RWPE1 (cell line): ENCODE measurements around the gene ABHD5.

ENCODE experiments used
- CTCF ChIA-PET: fragments of 350-600 bp; sonication (Branson Sonifier 250); formaldehyde crosslinking; extraction: SDS; loops from one replicate; lab custom pipeline; 2021; lab: Yijun Ruan, JAX
- POLR2A ChIA-PET: fragments of 400-600 bp; formaldehyde crosslinking; extraction: SDS; loops from one replicate; lab custom pipeline; 2020; ENCODE audit warnings: antibody characterized with exemption; ENCODE audit not compliant: low non-redundant PET; lab: Yijun Ruan, JAX
- DNase-seq: peaks from one replicate; pipeline ENCODE4 v3.0.0; 2012; ENCODE audit warnings: low spot score
- H3K27ac ChIP-seq: fragments of 450-650 bp; 2 replicates; pipeline ENCODE4 v1.5.1; 2017
- CTCF ChIP-seq: fragments of 450-650 bp; conservative IDR thresholded peaks from 2 replicates; pipeline ENCODE4 v1.5.1; 2017; ENCODE audit warnings: low read depth, mild to moderate bottlenecking

Gene ABHD5

GRCh38 chr3:43758592-43759225 lies 68.0 kb downstream of the ABHD5 start:
- POLR2A ChIA-PET: no interaction called here
- H3K27ac ChIP-seq: peak overlapping the region; percentile 8; the same call in 1 of the 2 replicates
- no peak for TF ChIP-seq CTCF
- CTCF ChIA-PET: interaction anchor here (0.6 kb wide), 1 partner anchor 35 kb away, joined by 4 read pairs; no protein-coding TSS in a partner anchor
- no peak for DNase-seq

GRCh38 chr3:43759297-43759782 lies 68.6 kb downstream of the ABHD5 start:
- H3K27ac ChIP-seq: peak overlapping the region; percentile 8; the same call in 1 of the 2 replicates
- TF ChIP-seq CTCF: no peak
- DNase-seq: no peak
- ChIA-PET POLR2A (no interaction called here), CTCF (no interaction called here)

- POLR2A ChIA-PET: no interaction called here
- no peak for TF ChIP-seq CTCF
- DNase-seq: no peak
- no peak overlapping the region for H3K27ac ChIP-seq
- CTCF ChIA-PET: no interaction called here
Measured at GRCh38 chr3:43759938-43760337, 69.2 kb downstream of the ABHD5 start.

GRCh38 chr3:43760938-43761337 lies 70.2 kb downstream of the ABHD5 start:
- no peak for TF ChIP-seq CTCF
- H3K27ac ChIP-seq: no peak overlapping the region
- POLR2A ChIA-PET: no interaction called here
- CTCF ChIA-PET: interaction anchor here (0.9 kb wide), 1 partner anchor 8 kb away, joined by 5 read pairs; no protein-coding TSS in a partner anchor
- no peak for DNase-seq

- ChIA-PET CTCF (no interaction called here), POLR2A (no interaction called here)
- TF ChIP-seq CTCF: no peak
- no peak for DNase-seq
- no peak overlapping the region for H3K27ac ChIP-seq
Measured at GRCh38 chr3:43762451-43762850, 71.7 kb downstream of the ABHD5 start.

GRCh38 chr3:43764056-43764455 lies 73.3 kb downstream of the ABHD5 start:
- ChIA-PET CTCF (interaction anchor here (0.5 kb wide), 1 partner anchor 128 kb away, joined by 4 read pairs; no protein-coding TSS in a partner anchor), POLR2A (no interaction called here)
- no peak overlapping the region for H3K27ac ChIP-seq
- no peak for DNase-seq
- no peak for TF ChIP-seq CTCF
